GM21786 (cell line): ENCODE measurements around the gene DDX10.

Source experiments
- ATAC-seq: cut with Tn5 transposase; IDR thresholded peaks from one replicate; pipeline ENCODE4 v1.9.1; 2021; ENCODE audit not compliant: unreplicated experiment

Gene DDX10

DNA sequence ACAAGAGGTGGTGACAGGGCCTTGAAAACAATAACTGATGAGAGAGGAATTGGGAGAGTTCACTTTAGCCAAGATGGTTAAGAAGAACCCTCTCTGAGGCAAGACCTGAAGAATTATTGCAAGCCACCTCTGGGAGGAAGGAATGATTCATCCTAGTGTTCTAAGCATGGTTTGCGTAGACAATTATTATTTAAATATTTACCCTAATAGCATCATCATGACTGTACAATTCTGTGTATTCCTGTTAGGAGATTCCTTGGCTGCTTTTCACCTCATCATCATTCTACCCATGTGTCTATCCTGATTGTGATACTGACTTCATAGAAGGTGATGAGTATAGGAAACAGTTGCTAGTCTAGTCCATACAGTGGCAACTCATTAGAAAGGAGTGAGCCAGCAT is 264.4 kb downstream of the DDX10 start:
- no peak for ATAC-seq

DNA sequence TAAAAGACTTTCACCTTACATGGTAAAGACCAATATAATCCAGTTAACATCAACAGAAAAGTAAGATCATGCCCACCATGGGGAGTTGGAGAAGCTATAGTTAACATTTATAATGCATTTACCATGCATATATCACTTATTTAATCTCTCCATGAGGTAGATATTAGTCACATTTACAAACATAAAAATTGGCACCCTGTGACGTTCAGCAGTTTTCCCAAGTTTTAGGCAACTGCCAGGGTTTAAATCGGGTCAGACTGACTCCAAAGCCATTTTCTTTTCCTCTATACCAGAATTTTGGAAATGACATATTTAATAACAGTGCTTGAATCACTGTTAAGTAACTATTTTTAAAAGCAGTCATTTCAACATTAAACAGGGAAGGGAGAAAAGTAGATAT is 266.3 kb downstream of the DDX10 start:
- no peak for ATAC-seq

DNA sequence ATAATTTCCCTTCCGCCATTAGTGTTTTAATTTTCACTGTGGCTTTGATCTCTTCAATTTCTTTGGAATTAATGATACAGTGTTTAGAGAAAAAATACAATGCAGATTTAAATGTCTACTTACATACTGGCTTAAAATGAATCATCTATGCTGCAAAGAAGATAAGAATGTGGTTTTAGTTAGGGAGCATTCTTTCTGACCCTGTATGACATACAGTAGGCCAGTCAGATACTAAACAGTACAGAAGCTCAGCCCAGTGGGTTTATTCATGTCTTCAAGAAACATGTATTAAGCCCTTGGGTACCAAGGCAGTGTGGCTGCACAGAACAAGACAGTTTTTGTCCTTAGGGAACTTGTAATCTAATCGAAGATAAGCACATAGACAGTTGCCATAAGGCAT is 268.8 kb downstream of the DDX10 start:
- no peak for ATAC-seq

DNA sequence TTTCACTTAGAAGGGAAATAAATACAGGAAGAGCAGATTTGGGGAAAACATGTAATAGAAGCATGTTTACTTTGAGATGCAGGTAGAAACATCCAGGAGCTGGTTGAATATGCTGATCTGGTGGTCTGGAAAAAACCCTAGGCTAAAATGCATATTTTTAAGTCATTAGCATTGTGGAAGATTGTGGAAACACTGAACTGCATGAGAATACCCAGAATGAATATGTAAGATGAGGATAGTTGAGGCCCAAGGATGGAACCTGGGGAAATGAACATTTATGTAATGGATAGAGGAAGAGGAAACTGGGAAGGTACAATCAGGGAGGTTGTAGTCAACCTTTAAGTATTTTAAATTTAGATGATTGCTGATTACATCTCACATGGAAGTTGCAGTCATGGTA is 269.4 kb downstream of the DDX10 start:
- ATAC-seq, result no peak

DNA sequence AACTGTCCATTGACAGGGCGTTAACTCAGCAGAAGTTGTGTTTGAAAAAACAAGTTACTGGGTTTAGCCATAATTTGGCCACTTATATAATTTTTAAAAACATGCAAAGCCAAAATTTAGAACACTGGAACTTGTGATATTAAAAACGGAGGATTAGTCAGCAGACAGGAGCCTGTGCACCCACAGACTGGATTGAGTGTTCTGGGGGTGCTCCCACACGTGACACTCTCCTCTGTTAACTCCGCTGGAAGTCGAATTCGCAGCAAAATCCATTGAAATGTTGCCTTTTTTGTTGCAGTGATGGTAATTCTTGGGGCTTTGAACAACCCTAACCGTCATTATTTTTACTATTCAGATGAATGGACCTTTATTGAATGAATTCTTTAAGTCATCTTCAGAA is 269.8 kb downstream of the DDX10 start:
- no peak for ATAC-seq

DNA sequence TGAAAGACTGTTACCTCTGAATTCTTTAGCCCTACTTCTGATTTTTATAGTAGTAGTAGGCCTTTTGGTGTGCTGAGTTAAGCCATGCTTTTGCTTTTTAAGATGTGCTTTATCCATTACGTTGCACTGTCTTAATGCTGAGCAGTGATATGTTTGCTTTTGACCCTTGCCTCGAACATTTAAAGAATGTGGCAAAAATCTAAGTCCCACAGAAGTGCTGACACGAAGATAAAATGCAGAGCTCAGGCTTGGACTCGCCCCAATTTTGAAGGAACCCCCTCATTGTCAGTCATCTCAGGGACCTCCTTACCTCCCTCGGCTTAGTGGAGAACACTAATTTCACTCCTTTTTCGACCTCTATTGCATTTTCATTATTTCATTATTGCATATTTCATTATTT is 272.9 kb downstream of the DDX10 start:
- ATAC-seq, result no peak

DNA sequence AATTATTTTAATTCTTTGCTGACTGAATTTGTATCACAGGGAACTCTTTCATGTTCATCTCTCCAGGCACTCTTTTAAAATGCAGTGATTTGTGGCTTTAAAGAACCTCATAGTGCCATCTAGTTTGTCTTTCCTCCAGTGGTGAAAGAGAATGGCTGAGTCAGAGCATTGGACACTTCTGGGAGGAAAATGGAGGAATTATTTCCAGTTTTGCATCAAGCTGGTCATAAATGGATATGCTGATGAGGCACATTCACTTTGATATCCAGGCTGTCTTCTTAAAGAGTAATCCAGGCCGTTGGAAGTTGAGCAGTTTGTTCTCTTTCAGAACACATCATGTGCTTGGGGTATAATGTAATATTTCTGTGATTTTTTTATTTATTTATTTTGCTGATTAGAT is 273.7 kb downstream of the DDX10 start:
- no peak for ATAC-seq

DNA sequence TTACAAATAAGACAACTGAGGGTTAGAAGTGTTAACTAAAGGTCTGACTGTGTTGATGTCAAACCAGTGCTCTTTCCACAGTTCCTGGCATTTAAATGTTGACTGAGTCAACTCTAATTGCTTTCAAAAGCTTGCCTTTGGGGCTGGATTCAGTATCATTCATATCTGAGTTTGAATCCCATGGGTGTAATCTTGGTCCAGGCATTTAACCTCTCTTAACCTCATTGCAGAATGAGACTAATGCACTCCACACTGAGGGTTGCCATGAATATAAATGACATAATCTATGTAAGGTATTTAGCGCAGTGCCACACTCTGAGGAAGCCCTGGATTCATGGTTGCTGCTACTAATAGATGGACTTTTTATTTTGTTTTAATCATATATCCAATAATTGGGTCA is 274.3 kb downstream of the DDX10 start:
- no peak for ATAC-seq

DNA sequence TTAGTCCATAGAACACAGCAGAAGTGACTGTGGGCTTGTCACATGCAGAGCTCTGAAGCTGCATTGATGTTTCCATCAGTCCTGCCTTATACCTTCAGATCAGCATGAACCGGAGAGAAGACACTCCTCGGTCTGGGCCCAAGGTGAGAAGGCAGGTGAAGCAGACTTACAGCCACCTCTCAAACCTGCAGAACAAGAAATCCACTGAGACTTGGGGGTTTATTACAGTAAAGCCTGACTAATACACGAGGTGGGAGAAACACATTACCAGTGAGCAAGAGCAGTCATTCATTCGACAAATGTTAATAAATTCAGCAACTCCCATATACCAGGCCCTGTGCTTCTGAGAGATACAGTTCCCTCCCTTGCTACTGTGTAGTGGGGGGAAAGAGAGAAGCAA is 279.0 kb downstream of the DDX10 start:
- ATAC-seq, result no peak

DNA sequence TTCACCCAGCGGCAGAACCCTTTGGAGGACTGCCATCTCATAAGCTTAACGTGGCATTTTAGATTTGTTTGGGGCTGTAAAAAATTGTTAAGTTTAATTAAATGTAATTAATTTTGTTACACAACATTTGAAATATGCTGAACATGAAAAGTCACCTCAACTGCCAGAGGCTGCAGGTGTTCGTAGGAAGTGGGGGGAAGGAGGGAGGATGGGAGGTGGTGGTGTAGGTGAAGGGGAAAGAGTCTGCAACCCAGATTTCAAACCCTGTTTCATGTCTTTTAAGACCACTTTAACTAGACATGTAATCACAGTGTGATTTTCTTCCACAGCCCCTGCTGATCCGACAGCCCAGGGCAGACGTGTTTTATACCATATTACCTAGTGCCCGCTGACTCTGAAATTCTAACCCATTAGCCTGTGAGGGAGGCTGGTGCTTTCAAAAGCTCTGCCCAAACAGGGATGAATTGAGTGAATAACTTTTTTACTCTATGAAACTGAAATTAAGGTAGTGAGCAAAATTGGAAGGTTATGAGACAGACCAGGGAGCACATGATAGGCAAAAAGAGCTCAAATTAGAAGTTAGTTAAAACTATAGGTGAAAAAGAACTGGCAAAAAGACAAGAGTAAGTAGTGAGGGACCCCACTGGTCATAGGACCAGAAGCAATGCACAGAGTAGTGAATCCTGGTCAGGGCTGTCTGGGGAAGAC is 279.8 kb downstream of the DDX10 start:
- peak; percentile 51 for ATAC-seq

DNA sequence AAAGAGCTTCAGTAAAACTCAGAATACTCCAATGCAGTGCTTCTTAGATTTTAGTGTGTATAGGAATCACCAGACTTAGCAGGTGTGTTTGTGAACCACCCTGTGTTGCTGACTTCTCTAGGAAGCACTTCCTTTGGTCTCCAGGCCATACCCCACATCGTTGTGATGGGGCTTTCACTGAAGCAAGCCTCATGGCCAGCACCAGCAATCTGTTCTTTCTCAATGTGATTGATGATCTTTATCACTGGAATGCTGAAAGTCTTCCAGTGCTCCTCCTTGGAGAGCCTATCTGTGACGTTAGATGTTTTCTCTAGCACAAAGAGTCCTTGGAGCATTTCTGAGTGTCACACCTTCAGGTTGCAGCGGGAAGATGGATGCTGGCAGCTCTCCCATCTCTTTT is 280.5 kb downstream of the DDX10 start:
- no peak for ATAC-seq

DNA sequence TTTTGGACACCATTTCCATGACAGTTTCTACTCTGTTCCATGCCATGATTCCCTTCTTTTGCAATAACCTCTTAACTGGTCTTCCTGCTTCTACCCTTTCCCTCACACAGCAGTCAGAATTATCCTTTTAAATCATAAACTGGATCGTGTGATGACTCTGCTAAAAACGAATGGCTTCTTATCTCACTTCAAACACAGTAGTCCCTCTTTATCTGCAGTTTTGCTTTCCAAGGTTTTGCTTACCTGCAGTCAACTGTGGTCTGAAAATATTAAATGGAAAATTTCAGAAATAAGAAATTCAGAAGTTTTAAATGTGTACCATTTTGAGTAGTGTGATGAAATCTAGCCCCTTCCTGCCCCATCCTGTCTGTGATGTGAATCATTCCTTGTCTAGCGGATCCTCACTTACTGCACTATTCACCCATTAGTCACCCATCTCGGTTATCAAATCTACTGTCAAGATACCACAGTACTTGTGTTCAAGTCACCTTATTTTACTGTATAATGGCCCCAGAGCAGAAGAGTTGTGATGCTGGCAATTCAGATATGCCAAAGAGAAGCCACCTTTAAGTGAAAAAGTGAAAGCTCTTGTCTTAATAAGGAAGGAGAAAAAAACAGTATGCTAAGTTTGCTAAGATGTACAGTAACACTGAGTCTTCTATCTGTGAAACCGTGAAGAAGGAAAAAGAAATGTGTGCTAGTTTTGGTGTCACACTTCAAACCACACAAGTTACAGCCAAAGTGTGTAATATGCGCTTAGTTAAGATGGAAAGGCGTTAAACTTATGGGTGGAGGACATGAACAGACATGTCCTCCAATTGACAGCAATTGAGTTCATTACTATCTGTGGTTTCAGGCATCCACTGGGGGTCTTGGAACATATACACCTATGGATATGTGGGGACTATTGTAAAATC is 283.0 kb downstream of the DDX10 start:
- ATAC-seq, result no peak

DNA sequence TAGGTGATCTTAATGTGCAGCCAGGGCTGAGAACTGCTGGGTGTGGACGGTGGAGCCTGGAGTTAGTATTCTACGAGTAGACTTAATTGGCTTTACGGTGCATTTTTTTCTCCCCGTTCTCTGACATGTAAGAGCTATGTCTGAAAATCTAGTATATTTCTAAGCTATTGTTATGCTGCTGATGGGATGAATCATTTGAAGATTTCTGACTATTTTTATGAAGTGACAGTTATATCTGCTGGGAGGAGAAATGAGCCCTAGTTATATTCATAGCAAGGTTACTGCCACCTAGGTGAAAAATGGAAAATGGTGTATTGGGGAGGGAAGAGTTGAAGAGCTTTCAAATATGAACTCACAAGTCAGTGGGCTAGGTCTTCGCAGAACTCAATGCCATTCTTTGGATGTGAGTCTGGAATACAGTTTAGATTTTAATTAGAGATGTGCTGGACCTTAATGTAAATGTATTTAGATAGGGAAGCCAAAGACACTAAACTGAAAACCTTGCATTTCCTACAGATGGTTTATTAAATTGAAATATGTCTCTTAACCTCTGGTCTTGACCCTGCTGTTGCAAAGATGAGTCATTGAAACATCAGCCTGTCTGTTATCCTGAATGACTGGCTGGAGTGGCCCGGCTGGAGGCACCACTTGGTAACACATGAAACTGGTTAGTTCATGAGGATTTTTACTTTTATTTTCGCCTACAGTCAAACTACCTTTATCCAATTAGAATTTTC is 293.7 kb downstream of the DDX10 start:
- ATAC-seq, result peak; percentile 82

DNA sequence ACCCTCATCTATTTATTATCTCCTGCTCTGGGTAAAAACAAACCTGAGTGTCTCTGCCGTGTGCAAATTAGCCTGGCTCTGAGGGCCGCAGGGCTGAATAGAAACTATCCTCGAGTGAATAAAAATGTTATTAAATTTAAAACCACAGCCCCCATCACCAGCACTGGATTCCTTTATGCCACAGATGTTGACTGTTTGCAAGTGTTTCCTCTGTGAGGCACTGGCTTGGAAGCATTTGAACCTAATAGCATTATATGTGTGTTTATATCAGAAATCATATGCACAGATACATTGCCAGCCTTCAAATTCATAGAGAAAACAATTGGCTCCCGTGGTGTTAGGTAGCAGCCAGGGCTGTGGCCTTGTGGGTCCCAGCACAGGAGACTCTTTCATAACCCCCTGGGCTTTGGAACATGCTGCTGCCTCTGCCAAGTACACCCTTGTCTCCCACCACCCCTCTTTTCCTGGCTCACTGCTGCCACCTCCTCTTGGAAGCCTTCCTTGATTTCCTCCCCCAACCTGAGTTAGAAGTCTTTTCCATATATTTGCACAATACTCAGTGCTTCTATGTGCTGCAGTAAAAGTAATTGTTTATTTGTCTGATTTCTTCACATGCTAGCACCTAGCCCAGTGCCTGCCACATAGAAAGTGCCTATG is 294.4 kb downstream of the DDX10 start:
- ATAC-seq, result no peak

DNA sequence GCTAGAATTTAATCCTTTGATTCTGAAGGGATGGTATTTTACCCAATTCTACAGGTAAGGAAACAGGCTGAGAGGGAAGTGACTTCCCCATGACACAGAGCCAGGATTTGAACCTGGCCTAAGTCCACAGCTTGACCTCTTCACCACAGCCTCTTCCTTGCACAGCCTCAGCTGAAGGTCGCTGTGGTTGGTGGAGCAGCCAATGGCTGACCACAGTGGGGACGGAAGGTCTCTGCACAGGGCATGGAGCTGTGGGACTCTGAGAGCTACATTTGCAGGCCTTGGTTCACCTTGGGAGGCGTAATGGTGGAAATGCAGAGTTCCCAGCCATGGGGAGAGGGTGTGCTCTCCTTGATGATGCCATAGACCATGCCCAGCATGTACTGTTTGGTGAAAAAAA is 295.0 kb downstream of the DDX10 start:
- ATAC-seq, result no peak

DNA sequence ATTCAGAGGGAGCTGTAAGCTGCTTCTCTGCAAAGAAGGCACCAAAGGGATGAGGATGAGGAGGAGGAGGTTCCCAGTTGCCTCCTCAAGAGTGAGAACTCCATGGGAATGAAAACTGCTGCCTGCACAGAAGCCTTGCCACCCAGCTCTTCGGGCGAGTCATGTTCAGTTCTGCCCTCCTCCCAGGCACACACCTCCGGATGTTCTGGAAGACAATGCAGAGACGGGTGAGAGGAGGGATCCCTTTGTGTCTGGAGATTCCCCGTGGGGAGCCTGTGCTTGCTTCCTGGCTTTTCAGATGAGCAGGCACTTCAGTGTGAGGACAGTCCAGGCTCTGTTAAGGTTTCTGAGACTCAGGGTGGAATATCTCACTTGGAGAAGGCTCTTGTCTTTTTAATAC is 295.6 kb downstream of the DDX10 start:
- ATAC-seq, result no peak

DNA sequence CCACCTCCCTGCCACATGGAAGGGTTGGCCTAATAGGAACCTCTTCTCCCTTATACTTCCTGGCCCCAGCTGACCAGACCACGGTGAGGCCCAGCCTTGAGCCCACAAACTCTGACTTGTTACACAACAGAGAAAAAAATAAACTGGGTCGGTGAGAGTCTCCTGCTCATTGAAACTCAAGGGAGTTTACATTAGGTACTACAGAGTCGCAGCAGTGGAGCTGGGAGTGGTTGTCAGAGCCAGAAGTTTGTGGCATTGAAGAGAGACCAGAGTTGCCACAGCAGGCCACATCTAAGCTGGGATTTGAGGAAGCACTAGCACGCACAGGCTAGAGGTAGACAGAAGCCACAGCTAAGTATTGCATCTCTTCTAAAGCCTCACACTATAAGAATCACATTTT is 296.2 kb downstream of the DDX10 start:
- no peak for ATAC-seq

DNA sequence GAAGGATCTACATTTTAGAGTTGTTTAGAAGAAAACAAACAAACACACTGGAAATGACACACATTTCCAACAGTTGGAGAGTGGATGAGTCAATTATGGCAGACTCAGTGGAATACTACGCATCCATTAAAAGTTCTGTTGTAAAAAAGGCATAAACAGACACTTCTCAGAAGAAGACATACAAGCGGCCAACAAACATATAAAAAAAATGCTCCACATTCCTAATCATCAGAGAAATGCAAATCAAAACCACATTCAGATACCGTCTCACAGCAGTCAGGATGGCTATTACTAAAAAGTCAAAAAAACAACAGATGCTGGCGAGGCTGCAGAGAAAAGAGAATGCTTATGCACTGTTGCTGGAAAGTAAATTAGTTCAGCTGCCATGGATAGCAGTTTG is 298.2 kb downstream of the DDX10 start:
- no peak for ATAC-seq

DNA sequence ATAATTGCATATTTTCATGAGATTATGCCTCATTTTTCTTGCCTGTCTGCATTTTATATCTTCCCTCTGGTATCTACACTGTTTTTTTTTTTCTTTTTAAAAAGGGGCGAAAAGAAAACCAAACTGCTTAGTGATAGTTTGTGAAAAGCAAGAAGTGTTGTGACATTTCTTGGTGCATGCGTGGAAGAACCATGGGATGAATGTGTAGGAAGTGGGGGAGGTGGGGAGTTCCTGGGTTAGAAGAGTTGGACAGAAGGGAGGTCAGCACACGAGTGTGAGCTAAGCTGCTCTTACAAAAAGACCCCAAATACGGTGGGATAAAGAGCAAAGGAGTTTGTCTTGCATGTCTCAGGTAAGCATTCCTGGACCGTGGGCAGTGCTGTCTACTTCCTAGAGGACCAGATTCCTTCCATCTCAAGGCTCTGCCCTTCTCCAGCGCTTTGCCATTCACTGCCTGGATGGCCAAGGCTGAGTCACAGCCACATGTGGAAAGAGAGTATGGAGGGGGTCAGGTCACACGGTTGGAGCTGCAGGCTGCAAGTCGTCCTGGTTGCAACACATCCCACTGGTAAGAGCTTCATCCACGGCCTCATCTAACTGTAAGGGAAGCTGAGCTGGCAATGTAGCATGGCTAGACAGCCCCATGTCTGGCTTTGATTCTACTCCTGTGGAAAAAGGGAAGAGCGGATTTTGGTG is 300.6 kb downstream of the DDX10 start:
- ATAC-seq, result no peak

DNA sequence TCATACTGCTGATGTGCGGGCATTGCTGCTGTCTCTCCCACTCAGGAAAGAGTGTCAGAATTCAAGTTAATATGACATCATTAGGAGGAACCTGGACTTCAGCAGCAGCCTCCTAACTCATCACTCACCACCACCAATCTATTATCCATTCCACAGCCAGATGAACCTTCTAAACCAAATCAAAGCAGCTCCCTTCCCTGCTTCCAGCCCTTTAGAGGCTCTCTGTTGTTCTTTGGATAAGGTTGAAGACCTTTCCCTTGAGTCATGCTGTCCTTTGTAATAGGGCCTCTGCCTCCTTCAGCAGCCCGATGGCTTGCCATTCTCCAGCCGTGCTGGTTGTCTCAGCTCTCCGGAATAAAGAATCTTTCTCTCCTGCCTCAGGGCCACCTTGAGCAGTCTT is 301.3 kb downstream of the DDX10 start:
- ATAC-seq, result no peak

DNA sequence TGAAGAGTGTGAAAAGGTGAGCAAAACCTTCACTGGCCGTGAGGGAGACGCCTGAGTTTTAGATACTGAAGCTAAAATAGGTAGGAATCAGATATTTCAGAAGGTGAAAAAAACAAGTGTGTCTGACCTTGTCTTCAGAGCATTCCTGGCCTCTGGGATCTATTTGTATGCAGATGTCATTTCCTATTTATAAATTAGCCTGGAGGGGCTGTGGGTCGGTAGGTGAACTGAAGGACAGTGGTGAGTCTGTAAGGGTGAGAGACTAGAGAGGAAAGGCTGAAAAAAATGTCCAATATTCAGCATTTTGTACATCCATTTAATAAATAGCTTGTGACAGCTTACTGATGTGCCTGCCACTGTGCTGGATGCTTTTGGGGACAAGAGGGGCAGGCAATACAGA is 302.1 kb downstream of the DDX10 start:
- ATAC-seq, result no peak
